Measurements from ENCODE around the gene GRK2. TPM values are rescaled to one million over a fixed set of nuclear protein-coding genes. Genes with fewer than 3 reads are reported as not detected.

The GRK2 gene
- total and polyA plus RNA-seq, 9 of the 15 experiments (the other 6 are each of a cell fraction or from before 2014, with no cell fraction given), result 0.24 to 95.8 (median 56.5) TPM

- TF ChIP-seq, protein P1, sequence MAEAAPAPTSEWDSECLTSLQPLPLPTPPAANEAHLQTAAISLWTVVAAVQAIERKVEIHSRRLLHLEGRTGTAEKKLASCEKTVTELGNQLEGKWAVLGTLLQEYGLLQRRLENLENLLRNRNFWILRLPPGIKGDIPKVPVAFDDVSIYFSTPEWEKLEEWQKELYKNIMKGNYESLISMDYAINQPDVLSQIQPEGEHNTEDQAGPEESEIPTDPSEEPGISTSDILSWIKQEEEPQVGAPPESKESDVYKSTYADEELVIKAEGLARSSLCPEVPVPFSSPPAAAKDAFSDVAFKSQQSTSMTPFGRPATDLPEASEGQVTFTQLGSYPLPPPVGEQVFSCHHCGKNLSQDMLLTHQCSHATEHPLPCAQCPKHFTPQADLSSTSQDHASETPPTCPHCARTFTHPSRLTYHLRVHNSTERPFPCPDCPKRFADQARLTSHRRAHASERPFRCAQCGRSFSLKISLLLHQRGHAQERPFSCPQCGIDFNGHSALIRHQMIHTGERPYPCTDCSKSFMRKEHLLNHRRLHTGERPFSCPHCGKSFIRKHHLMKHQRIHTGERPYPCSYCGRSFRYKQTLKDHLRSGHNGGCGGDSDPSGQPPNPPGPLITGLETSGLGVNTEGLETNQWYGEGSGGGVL (CRISPR knock-in tag; IDR thresholded peaks at IDR 0.05), result no peak
- peak; percentile 43; the same call in 1 of the 2 replicates for TF ChIP-seq TEAD4 (IDR thresholded peaks at IDR 0.05; ENCODE audit: low read length)
- TF ChIP-seq TEAD4 (CRISPR knock-in tag; IDR thresholded peaks at IDR 0.05; ENCODE audit: borderline replicate concordance), result no peak
- TF ChIP-seq ZNF77 (CRISPR knock-in tag; IDR thresholded peaks at IDR 0.05), result no peak
- TF ChIP-seq ZFX (CRISPR knock-in tag; IDR thresholded peaks at IDR 0.05), result 0 out of 2 replicates have a peak, but pooled peaks have one; percentile 9
- TF ChIP-seq ELK1 (CRISPR knock-in tag; IDR thresholded peaks at IDR 0.05), result no peak
- peak; percentile 91 for TF ChIP-seq ELF2 (CRISPR knock-in tag; IDR thresholded peaks at IDR 0.05)
- TF ChIP-seq HEY1 (CRISPR knock-in tag; IDR thresholded peaks at IDR 0.05; ENCODE audit: borderline replicate concordance), result no peak
- TF ChIP-seq ZNF518B (CRISPR knock-in tag; IDR thresholded peaks at IDR 0.05), result no peak
- no peak for TF ChIP-seq TRIM24 (IDR thresholded peaks at IDR 0.05)
- TF ChIP-seq, protein P2, sequence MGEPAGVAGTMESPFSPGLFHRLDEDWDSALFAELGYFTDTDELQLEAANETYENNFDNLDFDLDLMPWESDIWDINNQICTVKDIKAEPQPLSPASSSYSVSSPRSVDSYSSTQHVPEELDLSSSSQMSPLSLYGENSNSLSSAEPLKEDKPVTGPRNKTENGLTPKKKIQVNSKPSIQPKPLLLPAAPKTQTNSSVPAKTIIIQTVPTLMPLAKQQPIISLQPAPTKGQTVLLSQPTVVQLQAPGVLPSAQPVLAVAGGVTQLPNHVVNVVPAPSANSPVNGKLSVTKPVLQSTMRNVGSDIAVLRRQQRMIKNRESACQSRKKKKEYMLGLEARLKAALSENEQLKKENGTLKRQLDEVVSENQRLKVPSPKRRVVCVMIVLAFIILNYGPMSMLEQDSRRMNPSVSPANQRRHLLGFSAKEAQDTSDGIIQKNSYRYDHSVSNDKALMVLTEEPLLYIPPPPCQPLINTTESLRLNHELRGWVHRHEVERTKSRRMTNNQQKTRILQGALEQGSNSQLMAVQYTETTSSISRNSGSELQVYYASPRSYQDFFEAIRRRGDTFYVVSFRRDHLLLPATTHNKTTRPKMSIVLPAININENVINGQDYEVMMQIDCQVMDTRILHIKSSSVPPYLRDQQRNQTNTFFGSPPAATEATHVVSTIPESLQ (CRISPR knock-in tag; IDR thresholded peaks at IDR 0.05), result no peak
- TF ChIP-seq HNRNPK (IDR thresholded peaks at IDR 0.05; ENCODE audit: low read depth, low read length, poor library complexity, severe bottlenecking), result no peak
- TF ChIP-seq MAZ (CRISPR knock-in tag; conservative IDR thresholded peaks at IDR 0.05 in 1 of 2, IDR thresholded peaks at IDR 0.05 in 1 of 2), result peak; percentile 17 to 47; a peak in 2 of 4 replicates
- TF ChIP-seq SAFB (IDR thresholded peaks at IDR 0.05; ENCODE audit: borderline replicate concordance, low read depth, low read length), result no peak
- no peak for TF ChIP-seq KLF16 (IDR thresholded peaks at IDR 0.05)
- TF ChIP-seq MTA3 (IDR thresholded peaks at IDR 0.05; ENCODE audit: borderline replicate concordance), result peak; percentile 68; the same call in 1 of the 2 replicates
- no peak for TF ChIP-seq XRCC4 (IDR thresholded peaks at IDR 0.05; ENCODE audit: extremely low read depth, insufficient read depth, insufficient read length)
Observed at GRCh38 chr11:67262731-67263675, 3.3 kb upstream of the GRK2 start (continued).

All from K562 (cell line).